HEK293T (cell line): Measurements from ENCODE around the gene ADIPOR2.

Source experiments
- CTCF ChIA-PET: fragments of 350-600 bp; formaldehyde crosslinking; extraction: SDS; loops from one replicate; lab custom pipeline; 2021; ENCODE audit warnings: antibody characterized with exemption, inconsistent platforms; lab: Yijun Ruan, JAX
- POLR2A ChIA-PET: fragments of 350-600 bp; formaldehyde crosslinking; extraction: SDS; loops from one replicate; lab custom pipeline; 2020; ENCODE audit warnings: antibody characterized with exemption, inconsistent platforms; lab: Yijun Ruan, JAX
- DNase-seq: peaks from one replicate; pipeline ENCODE4 v3.0.0; 2012; ENCODE audit warnings: mixed read lengths; ENCODE audit errors: extremely low spot score
- ARNT ChIP-seq: fragments of 450-650 bp; IDR thresholded peaks from 2 replicates; pipeline ENCODE4 v1.6.1; 2017; ENCODE audit warnings: mild to moderate bottlenecking
- BHLHE40 ChIP-seq: fragments of 450-650 bp; IDR thresholded peaks from 2 replicates; pipeline ENCODE4 v1.6.1; 2016; ENCODE audit warnings: mild to moderate bottlenecking, moderate library complexity, borderline replicate concordance
- CTBP1 ChIP-seq: fragments of 450-650 bp; IDR thresholded peaks from 2 replicates; pipeline ENCODE4 v1.6.1; 2016; ENCODE audit warnings: borderline replicate concordance
- ELF4 ChIP-seq: fragments of 450-650 bp; IDR thresholded peaks from 2 replicates; pipeline ENCODE4 v1.6.1; 2017; ENCODE audit warnings: antibody characterized with exemption
- FOXA1 ChIP-seq: fragments of 450-650 bp; IDR thresholded peaks from 2 replicates; pipeline ENCODE4 v1.6.1; 2016; ENCODE audit warnings: mild to moderate bottlenecking
- FOXK2 ChIP-seq: fragments of 450-650 bp; IDR thresholded peaks from 2 replicates; pipeline ENCODE4 v1.6.1; 2016; ENCODE audit warnings: mild to moderate bottlenecking
- FOXM1 ChIP-seq: fragments of 450-650 bp; IDR thresholded peaks from 2 replicates; pipeline ENCODE4 v1.6.1; 2017; ENCODE audit warnings: mild to moderate bottlenecking, borderline replicate concordance
- HDGF ChIP-seq: fragments of 450-650 bp; IDR thresholded peaks from 2 replicates; pipeline ENCODE4 v1.6.1; 2017; ENCODE audit warnings: antibody characterized with exemption, borderline replicate concordance
- L3MBTL2 ChIP-seq: fragments of 450-650 bp; conservative IDR thresholded peaks from 2 replicates; pipeline ENCODE4 v1.6.1; 2016; ENCODE audit warnings: mild to moderate bottlenecking
- LEF1 ChIP-seq: fragments of 450-650 bp; IDR thresholded peaks from 2 replicates; pipeline ENCODE4 v1.6.1; 2017; ENCODE audit warnings: mild to moderate bottlenecking, borderline replicate concordance
- NFRKB ChIP-seq: fragments of 450-650 bp; IDR thresholded peaks from 2 replicates; pipeline ENCODE4 v1.6.1; 2016; ENCODE audit warnings: mild to moderate bottlenecking, moderate library complexity
- SP1 ChIP-seq: fragments of 450-650 bp; IDR thresholded peaks from 2 replicates; pipeline ENCODE4 v1.6.1; 2017
- SUZ12 ChIP-seq: fragments of 450-650 bp; IDR thresholded peaks from 2 replicates; pipeline ENCODE4 v1.6.1; 2016; ENCODE audit warnings: mild to moderate bottlenecking
- TARDBP ChIP-seq: fragments of 450-650 bp; IDR thresholded peaks from 2 replicates; pipeline ENCODE4 v1.6.1; 2016
- ZNF384 ChIP-seq: fragments of 450-650 bp; IDR thresholded peaks from 2 replicates; pipeline ENCODE4 v1.6.1; 2016
- TF ChIP-seq, protein P1 (sequence below): fragments of 450-650 bp; IDR thresholded peaks from 2 replicates; pipeline ENCODE4 v1.6.1; 2016

Gene ADIPOR2

DNA sequence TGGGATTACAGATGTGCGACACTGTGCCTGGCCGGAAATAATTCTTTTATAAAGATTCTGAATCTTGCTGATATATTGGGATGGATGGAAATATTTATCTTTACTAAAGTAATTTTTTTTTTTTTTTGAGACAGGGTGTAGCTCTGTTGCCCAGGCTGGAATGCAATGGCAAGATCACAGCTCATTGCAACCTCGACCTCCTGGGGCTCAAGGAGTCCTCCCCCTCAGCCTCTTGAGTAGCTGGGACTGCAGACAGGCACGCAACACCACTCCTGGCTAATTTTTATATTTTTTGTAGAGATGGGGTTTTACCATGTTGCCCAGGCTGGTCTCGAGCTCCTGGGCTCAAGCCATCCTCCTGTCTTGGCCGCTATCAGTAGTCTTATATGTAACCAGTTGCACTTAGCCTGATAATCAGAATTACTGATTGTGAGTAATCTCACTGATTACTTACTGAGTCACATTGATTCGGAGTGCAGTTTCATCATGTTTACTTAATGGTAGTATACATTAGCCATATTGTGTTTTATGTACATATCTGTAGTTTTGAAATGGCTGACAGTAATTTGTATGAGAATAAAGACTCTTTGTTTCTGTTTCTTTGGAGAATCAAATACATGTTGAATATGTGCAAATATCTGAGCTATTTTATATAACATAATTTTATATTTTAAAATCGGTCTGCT lies 79.1 kb downstream of the ADIPOR2 start:
- ChIA-PET POLR2A (no interaction called here), CTCF (interaction anchor here (0.7 to 1.0 kb wide), 2 partner anchors 21 kb away, joined by 3 to 4 read pairs; no protein-coding TSS in a partner anchor)
- no peak for DNase-seq
- no peak for TF ChIP-seq BHLHE40
- no peak for TF ChIP-seq FOXA1
- TF ChIP-seq NFRKB: no peak
- TF ChIP-seq TARDBP: no peak
- no peak for TF ChIP-seq ARNT
- no peak for TF ChIP-seq HDGF
- no peak for TF ChIP-seq L3MBTL2
- TF ChIP-seq ELF4: no peak
- no peak for TF ChIP-seq CTBP1
- TF ChIP-seq LEF1: no peak
- TF ChIP-seq SP1: no peak
- TF ChIP-seq FOXK2: no peak
- no peak for TF ChIP-seq SUZ12
- no peak for TF ChIP-seq FOXM1
- TF ChIP-seq ZNF384: no peak
- TF ChIP-seq, protein P1, sequence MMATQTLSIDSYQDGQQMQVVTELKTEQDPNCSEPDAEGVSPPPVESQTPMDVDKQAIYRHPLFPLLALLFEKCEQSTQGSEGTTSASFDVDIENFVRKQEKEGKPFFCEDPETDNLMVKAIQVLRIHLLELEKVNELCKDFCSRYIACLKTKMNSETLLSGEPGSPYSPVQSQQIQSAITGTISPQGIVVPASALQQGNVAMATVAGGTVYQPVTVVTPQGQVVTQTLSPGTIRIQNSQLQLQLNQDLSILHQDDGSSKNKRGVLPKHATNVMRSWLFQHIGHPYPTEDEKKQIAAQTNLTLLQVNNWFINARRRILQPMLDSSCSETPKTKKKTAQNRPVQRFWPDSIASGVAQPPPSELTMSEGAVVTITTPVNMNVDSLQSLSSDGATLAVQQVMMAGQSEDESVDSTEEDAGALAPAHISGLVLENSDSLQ: no peak

DNA sequence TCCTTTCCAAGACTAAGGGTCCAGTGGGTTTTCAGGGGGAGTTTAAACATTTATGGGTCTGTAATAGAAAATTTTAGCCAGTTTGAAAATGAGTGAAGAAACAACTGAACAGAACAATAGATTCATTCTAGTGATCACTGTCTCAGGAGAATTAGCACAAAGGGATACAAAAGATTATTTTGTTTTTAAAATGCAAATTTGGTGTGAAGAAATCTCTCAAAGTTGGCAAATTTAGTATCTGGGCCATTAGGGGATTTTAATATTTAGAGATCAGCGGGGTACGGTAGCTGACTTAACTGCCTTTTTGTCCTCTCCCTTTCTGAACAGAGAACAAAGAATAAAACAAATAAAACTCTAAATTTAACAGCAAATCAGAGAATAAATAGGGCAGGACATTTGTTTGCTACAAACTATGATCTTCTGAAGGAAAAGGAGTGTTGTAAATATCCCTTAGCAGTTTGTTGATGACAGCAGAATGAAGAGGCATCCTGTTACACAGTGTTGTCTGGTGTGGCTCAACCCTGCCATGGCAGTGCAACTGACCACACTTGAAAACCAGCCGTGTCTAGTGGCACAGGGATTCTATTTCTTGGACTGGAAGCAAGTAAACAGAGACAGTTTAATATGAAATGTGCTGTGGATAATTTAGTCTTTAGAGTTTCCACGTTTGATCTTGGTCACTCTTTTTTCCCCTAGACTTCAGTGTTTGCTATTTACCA lies 83.2 kb downstream of the ADIPOR2 start:
- ChIA-PET POLR2A (no interaction called here), CTCF (interaction anchor here (1.4 kb wide), 1 partner anchor 121 kb away, joined by 9 read pairs; no protein-coding TSS in a partner anchor)
- DNase-seq: no peak
- TF ChIP-seq FOXM1 (no peak), FOXA1 (no peak), NFRKB (no peak), ZNF384 (no peak)
- TF ChIP-seq, protein P1: no peak

DNA sequence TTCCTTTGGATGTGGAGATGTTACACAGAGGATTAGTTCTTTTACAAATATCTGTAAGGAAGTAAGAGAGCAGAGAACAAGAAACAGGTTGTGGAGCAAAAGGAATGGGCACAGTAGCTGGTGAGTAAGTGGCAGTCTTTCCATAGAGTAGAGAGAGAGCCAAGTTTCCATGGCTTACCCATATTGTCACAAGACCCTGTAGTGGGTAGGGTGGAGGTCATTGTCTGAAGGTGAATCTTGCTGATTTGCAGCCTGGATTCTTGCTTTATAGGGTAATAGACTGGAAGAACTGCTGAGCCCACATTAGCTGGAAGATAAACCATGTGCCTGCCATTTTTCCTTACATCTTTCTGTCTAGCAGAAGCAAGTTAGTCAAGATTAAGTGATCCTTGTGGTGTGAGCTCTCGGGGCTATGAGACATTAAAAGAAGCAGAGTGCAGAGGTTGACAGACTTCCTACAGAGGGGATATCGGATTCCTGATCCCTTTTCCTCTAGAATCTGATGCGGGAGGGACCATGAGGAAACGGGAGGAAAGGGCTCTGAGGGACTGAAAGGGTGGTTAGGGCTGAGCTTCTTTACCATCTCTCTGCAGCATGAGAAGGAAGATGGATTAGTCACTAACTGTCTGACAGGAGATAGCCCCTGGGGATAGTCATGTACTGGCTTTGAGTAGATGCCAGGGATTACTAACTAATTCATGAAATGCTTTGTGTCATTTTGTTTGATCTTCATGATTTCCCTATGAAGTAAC lies 85.5 kb downstream of the ADIPOR2 start:
- no peak for DNase-seq
- POLR2A ChIA-PET: interaction anchor here (0.7 to 1.1 kb wide), 3 partner anchors 12 to 121 kb away, joined by 3 read pairs; no protein-coding TSS in a partner anchor
- CTCF ChIA-PET: interaction anchor here (1.5 kb wide), 1 partner anchor 15 kb away, joined by 5 read pairs; no protein-coding TSS in a partner anchor
- no peak for TF ChIP-seq FOXK2
- TF ChIP-seq ELF4: no peak
- no peak for TF ChIP-seq FOXA1
- TF ChIP-seq, protein P1: no peak
- no peak for TF ChIP-seq SP1
- TF ChIP-seq NFRKB: no peak
- TF ChIP-seq CTBP1: no peak

DNA sequence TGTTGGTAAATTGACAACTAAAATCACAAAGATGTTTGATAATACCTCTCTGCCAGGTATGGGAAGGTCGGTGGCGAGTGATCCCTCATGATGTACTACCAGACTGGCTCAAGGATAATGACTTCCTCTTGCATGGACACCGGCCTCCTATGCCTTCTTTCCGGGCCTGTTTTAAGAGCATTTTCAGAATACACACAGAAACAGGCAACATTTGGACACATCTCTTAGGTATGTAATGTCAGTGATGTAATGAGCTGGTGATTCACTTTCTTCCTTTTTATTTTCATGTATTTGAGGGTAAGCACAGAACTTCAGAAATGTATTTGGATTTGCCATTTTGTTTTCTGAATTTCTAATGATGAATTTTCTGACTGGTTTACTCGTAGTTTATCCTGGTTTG lies 86.9 kb downstream of the ADIPOR2 start:
- ChIA-PET POLR2A (no interaction called here), CTCF (no interaction called here)
- no peak for TF ChIP-seq ELF4
- no peak for TF ChIP-seq SP1
- TF ChIP-seq FOXM1: no peak
- no peak for TF ChIP-seq SUZ12
- no peak for TF ChIP-seq FOXK2
- no peak for TF ChIP-seq L3MBTL2
- no peak for TF ChIP-seq NFRKB
- TF ChIP-seq, protein P1: no peak
- no peak for TF ChIP-seq BHLHE40
- no peak for TF ChIP-seq ZNF384
- no peak for TF ChIP-seq CTBP1
- TF ChIP-seq TARDBP: no peak
- TF ChIP-seq HDGF: no peak
- DNase-seq: no peak

DNA sequence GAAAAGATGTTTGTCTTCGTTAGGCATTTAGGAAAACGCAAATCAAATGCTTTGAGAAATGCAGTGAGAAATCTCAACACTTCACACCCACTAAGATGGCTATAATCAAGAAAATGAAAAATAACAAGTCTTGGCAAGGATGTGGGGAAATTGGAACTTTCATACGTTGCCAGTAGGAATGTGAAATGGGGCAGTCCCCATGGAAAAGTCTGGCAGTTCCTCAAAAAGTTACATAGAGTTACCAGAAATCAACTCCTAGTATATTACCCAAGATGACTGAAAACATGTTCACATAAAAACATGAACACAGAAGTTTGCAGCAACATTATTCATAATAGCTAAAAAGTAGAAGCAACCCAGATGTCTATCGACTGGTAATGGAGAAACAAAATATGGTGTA lies 88.0 kb downstream of the ADIPOR2 start:
- ChIA-PET CTCF (no interaction called here), POLR2A (no interaction called here)
- DNase-seq: no peak
- TF ChIP-seq SP1 (no peak), NFRKB (no peak), BHLHE40 (no peak), SUZ12 (no peak), TARDBP (no peak), FOXK2 (no peak), ZNF384 (no peak), FOXM1 (no peak), CTBP1 (no peak), HDGF (no peak), FOXA1 (no peak), ARNT (no peak), LEF1 (no peak), ELF4 (no peak), L3MBTL2 (no peak)
- TF ChIP-seq, protein P1: no peak
